Measurements from ENCODE around the gene P2RX6. TPM values are rescaled to one million over a fixed set of nuclear protein-coding genes. Genes with fewer than 3 reads are reported as not detected.

The P2RX6 gene
- total and polyA plus RNA-seq, 4 donors: 0.05 to 0.59 (median 0.33) TPM

DNA sequence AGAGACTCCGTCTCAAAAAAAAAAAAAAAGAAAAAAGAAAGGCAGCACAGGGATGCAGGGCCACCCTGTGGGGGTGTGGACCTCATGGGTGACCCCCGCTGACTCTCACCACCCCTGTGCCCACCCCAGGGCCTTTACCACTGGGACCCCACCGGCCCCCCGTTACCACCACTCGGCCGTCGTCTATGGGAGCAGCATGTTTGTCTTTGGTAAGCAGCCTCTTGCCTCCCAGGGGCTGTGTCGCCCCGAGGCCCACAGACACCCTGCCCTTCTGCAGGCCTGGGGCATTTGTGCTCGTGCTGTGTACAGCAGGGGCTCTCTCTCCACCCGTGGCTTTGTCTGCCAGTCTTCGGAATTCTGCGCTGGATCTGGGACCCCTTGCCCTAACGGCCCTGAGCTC lies 27.6 kb upstream of the P2RX6 start:
- Histone ChIP-seq H3K36me3 (ENCODE audit: control insufficient read depth in 4 of 4, insufficient read depth in 3 of 4, low read depth in 1 of 4, low read length in 3 of 4) (peaks cover 7 to 30% (median 10%) of the 10 kb centered on the region in 4 donors), H3K27ac (ENCODE audit: low read depth in 1 of 2, low read length in 2 of 2) (no peak overlapping the region), H3K4me1 (ENCODE audit: control insufficient read depth in 4 of 4, insufficient read depth in 4 of 4, low read length in 3 of 4) (peaks cover 0 to 13% (median 11%) of the 10 kb centered on the region in 4 donors), H3K9ac (ENCODE audit: low read depth in 1 of 2, low read length in 2 of 2) (no peak overlapping the region), H3K9me3 (ENCODE audit: control insufficient read depth in 4 of 4, low read length in 3 of 4) (no peaks in the 10 kb centered on the region), H3K27me3 (ENCODE audit: control insufficient read depth in 4 of 4, insufficient read depth in 4 of 4, low read length in 3 of 4) (no peaks in the 10 kb centered on the region), H3K4me3 (ENCODE audit: low read depth in 1 of 3, low read length in 3 of 3) (no peak overlapping the region)
- no peak for DNase-seq (ENCODE audit: low spot score)
- TF ChIP-seq HNF4A (conservative IDR thresholded peaks at IDR 0.05): no peak
- TF ChIP-seq MAX (IDR thresholded peaks at IDR 0.05): no peak
- no peak for TF ChIP-seq RAD21 (IDR thresholded peaks at IDR 0.05)
- no peak for TF ChIP-seq TAF1 (conservative IDR thresholded peaks at IDR 0.05)
- TF ChIP-seq NR2F2 (IDR thresholded peaks at IDR 0.05): no peak
- TF ChIP-seq, protein P1, sequence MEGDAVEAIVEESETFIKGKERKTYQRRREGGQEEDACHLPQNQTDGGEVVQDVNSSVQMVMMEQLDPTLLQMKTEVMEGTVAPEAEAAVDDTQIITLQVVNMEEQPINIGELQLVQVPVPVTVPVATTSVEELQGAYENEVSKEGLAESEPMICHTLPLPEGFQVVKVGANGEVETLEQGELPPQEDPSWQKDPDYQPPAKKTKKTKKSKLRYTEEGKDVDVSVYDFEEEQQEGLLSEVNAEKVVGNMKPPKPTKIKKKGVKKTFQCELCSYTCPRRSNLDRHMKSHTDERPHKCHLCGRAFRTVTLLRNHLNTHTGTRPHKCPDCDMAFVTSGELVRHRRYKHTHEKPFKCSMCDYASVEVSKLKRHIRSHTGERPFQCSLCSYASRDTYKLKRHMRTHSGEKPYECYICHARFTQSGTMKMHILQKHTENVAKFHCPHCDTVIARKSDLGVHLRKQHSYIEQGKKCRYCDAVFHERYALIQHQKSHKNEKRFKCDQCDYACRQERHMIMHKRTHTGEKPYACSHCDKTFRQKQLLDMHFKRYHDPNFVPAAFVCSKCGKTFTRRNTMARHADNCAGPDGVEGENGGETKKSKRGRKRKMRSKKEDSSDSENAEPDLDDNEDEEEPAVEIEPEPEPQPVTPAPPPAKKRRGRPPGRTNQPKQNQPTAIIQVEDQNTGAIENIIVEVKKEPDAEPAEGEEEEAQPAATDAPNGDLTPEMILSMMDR (IDR thresholded peaks at IDR 0.05; ENCODE audit: low read depth, low read length, missing input control): no peak
- TF ChIP-seq HNF4G (IDR thresholded peaks at IDR 0.05): no peak
- 95% methylated on average over 14 of the region's 14 CpGs for WGBS

- H3K9ac ChIP-seq (ENCODE audit: low read depth in 1 of 2, low read length in 2 of 2): no peak overlapping the region
- H3K4me3 ChIP-seq (ENCODE audit: low read depth in 1 of 3, low read length in 3 of 3): no peak overlapping the region
- H3K4me1 ChIP-seq (ENCODE audit: control insufficient read depth in 4 of 4, insufficient read depth in 4 of 4, low read length in 3 of 4): no peaks in the 10 kb centered on the region
- WGBS: 95% methylated on average over 16 of the region's 16 CpGs
- H3K27ac ChIP-seq (ENCODE audit: low read depth in 1 of 2, low read length in 2 of 2): no peak overlapping the region
- no peaks in the 10 kb centered on the region for H3K27me3 ChIP-seq (ENCODE audit: control insufficient read depth in 4 of 4, insufficient read depth in 4 of 4, low read length in 3 of 4)
- no peak for DNase-seq (ENCODE audit: low spot score)
- peaks cover 7 to 42% (median 16%) of the 10 kb centered on the region in 4 donors for H3K36me3 ChIP-seq (ENCODE audit: control insufficient read depth in 4 of 4, insufficient read depth in 3 of 4, low read depth in 1 of 4, low read length in 3 of 4)
- TF ChIP-seq RAD21 (IDR thresholded peaks at IDR 0.05) (no peak), RXRA (IDR thresholded peaks at IDR 0.05) (no peak), HNF4G (IDR thresholded peaks at IDR 0.05) (no peak), ZBTB33 (IDR thresholded peaks at IDR 0.05) (no peak), EGR1 (IDR thresholded peaks at IDR 0.05; ENCODE audit: low read depth in 2 of 2) (no peak), REST (IDR thresholded peaks at IDR 0.05) (no peak), HNF4A (conservative IDR thresholded peaks at IDR 0.05) (no peak), YY1 (IDR thresholded peaks at IDR 0.05) (no peak), NR2F2 (IDR thresholded peaks at IDR 0.05) (no peak), SP1 (IDR thresholded peaks at IDR 0.05) (no peak), GABPA (IDR thresholded peaks at IDR 0.05 in 1 of 2, conservative IDR thresholded peaks at IDR 0.05 in 1 of 2) (no peak), FOXA1 (IDR thresholded peaks at IDR 0.05) (no peak), FOXA2 (IDR thresholded peaks at IDR 0.05) (no peak), MAX (IDR thresholded peaks at IDR 0.05) (no peak)
- TF ChIP-seq, protein P1 (IDR thresholded peaks at IDR 0.05; ENCODE audit: low read depth, low read length, missing input control): no peak
- TF ChIP-seq, protein P2, sequence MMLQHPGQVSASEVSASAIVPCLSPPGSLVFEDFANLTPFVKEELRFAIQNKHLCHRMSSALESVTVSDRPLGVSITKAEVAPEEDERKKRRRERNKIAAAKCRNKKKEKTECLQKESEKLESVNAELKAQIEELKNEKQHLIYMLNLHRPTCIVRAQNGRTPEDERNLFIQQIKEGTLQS (IDR thresholded peaks at IDR 0.05): no peak
- H3K9me3 ChIP-seq (ENCODE audit: control insufficient read depth in 4 of 4, low read length in 3 of 4): no peaks in the 10 kb centered on the region
Observed at GRCh38 chr22:20988573-20989322, 26.2 kb upstream of the P2RX6 start.
